GM23338 (cell line): ENCODE measurements around the gene BCAS3. TPM values are rescaled to one million over a fixed set of nuclear protein-coding genes. Genes with fewer than 3 reads are reported as not detected.

Source experiments
- ATAC-seq: fragments of 200-7000 bp; cut with Tn5 transposase; 3 replicates; pipeline ENCODE4 v1.9.1; 2020
- DNase-seq: peaks from one replicate; pipeline ENCODE4 v3.0.0-alpha.2; 2015; ENCODE audit warnings: low spot score
- H2AFZ ChIP-seq: fragments of 200-600 bp; sonication (generic); 2 replicates; pipeline ENCODE4 v1.8.0; 2016; ENCODE audit warnings: antibody characterized with exemption, mild to moderate bottlenecking, moderate library complexity
- H3F3A ChIP-seq: fragments of 200-600 bp; sonication (generic); replicated peaks from 2 replicates; pipeline ENCODE4 v1.8.0; 2017; ENCODE audit warnings: antibody characterized with exemption, mixed run types, low read depth
- H3K27ac ChIP-seq: fragments of 200-600 bp; sonication (generic); 2 replicates; pipeline ENCODE4 v1.6.1; 2016; ENCODE audit warnings: low read depth
- H3K27me3 ChIP-seq: fragments of 200-600 bp; sonication (generic); 2 replicates; pipeline ENCODE4 v1.8.0; 2016; ENCODE audit warnings: mild to moderate bottlenecking, mixed run types, moderate library complexity; ENCODE audit not compliant: insufficient read depth
- H3K36me3 ChIP-seq: fragments of 200-600 bp; sonication (generic); 2 replicates; pipeline ENCODE4 v1.8.0; 2016; ENCODE audit warnings: mild to moderate bottlenecking; ENCODE audit not compliant: insufficient read depth
- H3K4me1 ChIP-seq: fragments of 200-600 bp; sonication (generic); 2 replicates; pipeline ENCODE4 v1.8.0; 2016; ENCODE audit warnings: mild to moderate bottlenecking, moderate library complexity; ENCODE audit not compliant: insufficient read depth
- H3K4me2 ChIP-seq: fragments of 200-600 bp; sonication (generic); 2 replicates; pipeline ENCODE4 v1.7.1; 2017; ENCODE audit warnings: mixed run types
- H3K4me3 ChIP-seq: fragments of 200-600 bp; sonication (generic); 2 replicates; pipeline ENCODE4 v1.6.1; 2016; ENCODE audit warnings: mixed run types
- H3K79me2 ChIP-seq: fragments of 200-600 bp; sonication (generic); replicated peaks from 2 replicates; pipeline ENCODE4 v1.8.0; 2017; ENCODE audit warnings: mild to moderate bottlenecking; ENCODE audit not compliant: insufficient read depth
- H3K9me2 ChIP-seq: fragments of 200-600 bp; sonication (generic); 2 replicates; pipeline ENCODE4 v1.8.0; 2017; ENCODE audit not compliant: insufficient read depth
- H4K20me1 ChIP-seq: fragments of 200-600 bp; sonication (generic); replicated peaks from 2 replicates; pipeline ENCODE4 v1.8.0; 2017; ENCODE audit warnings: mild to moderate bottlenecking; ENCODE audit not compliant: insufficient read depth
- H3K27ac Mint-ChIP-seq: 2 replicates; pipeline ENCODE4 v1.8.0; 2020; ENCODE audit warnings: inconsistent platforms, mild to moderate bottlenecking, moderate library complexity, mixed read lengths
- H3K27me3 Mint-ChIP-seq: 3 replicates; pipeline ENCODE4 v1.8.0; 2022; ENCODE audit warnings: low read depth, mild to moderate bottlenecking, moderate library complexity, mixed read lengths, inconsistent platforms; ENCODE audit not compliant: insufficient read depth, poor library complexity
- H3K36me3 Mint-ChIP-seq: 3 replicates; pipeline ENCODE4 v1.8.0; 2021; ENCODE audit warnings: low read depth, mild to moderate bottlenecking, inconsistent platforms, moderate library complexity, mixed read lengths
- H3K4me1 Mint-ChIP-seq: 3 replicates; pipeline ENCODE4 v1.8.0; 2020; ENCODE audit warnings: mild to moderate bottlenecking, inconsistent platforms, mixed read lengths
- H3K4me3 Mint-ChIP-seq: 3 replicates; pipeline ENCODE4 v1.8.0; 2021; ENCODE audit warnings: moderate library complexity, mild to moderate bottlenecking, inconsistent platforms, mixed read lengths
- H3K9me3 Mint-ChIP-seq: 3 replicates; pipeline ENCODE4 v1.8.0; 2020; ENCODE audit warnings: moderate library complexity, mild to moderate bottlenecking, inconsistent platforms, mixed read lengths
- CREB1 ChIP-seq: fragments of 250-450 bp; sonication (Bioruptor Pico); IDR thresholded peaks from 2 replicates; pipeline ENCODE4 v1.5.0; 2020; ENCODE audit warnings: low read depth, mild to moderate bottlenecking, moderate library complexity
- EZH2 ChIP-seq: fragments of 200-600 bp; sonication (generic); IDR thresholded peaks from one replicate; pipeline ENCODE4 v1.8.0; 2017; ENCODE audit warnings: antibody characterized with exemption, mild to moderate bottlenecking, low read depth; ENCODE audit not compliant: unreplicated experiment
- EZH2phosphoT487 ChIP-seq: fragments of 200-600 bp; sonication (generic); IDR thresholded peaks from one replicate; pipeline ENCODE4 v1.8.1; 2018; ENCODE audit warnings: antibody characterized with exemption; ENCODE audit not compliant: unreplicated experiment
- JUNB ChIP-seq: IDR thresholded peaks from one replicate; pipeline ENCODE4 v1.6.1; 2016; ENCODE audit warnings: antibody characterized with exemption; ENCODE audit not compliant: unreplicated experiment
- NANOG ChIP-seq: IDR thresholded peaks from 2 replicates; pipeline ENCODE4 v1.6.1; 2016; ENCODE audit warnings: antibody characterized with exemption, borderline replicate concordance
- POLR2AphosphoS5 ChIP-seq: IDR thresholded peaks from 2 replicates; pipeline ENCODE4 v1.6.1; 2016; ENCODE audit warnings: antibody characterized with exemption, low read depth
- REST ChIP-seq: IDR thresholded peaks from one replicate; pipeline ENCODE4 v1.6.1; 2018; ENCODE audit warnings: antibody characterized with exemption; ENCODE audit not compliant: unreplicated experiment
- STAT1 ChIP-seq: IDR thresholded peaks from one replicate; pipeline ENCODE4 v1.6.1; 2016; ENCODE audit warnings: antibody characterized with exemption; ENCODE audit not compliant: unreplicated experiment
- ZNF114 ChIP-seq: fragments of 250-450 bp; sonication (Bioruptor Pico); IDR thresholded peaks from 2 replicates; pipeline ENCODE4 v1.5.0; 2020; ENCODE audit warnings: mild to moderate bottlenecking, moderate library complexity
- ZNF331 ChIP-seq: fragments of 250-450 bp; sonication (Bioruptor Pico); IDR thresholded peaks from 2 replicates; pipeline ENCODE4 v1.5.0; 2020; ENCODE audit warnings: low read depth, mild to moderate bottlenecking, moderate library complexity
- ZNF462 ChIP-seq: fragments of 250-450 bp; sonication (Bioruptor Pico); IDR thresholded peaks from 2 replicates; pipeline ENCODE4 v1.5.0; 2020; ENCODE audit warnings: mild to moderate bottlenecking, moderate library complexity
- polyA plus RNA-seq: library from polyadenylated mRNA; unstranded; fragments of >200 nt; fragmentation: Nextera tagmentation; extraction: Ambion mirVana; gene quantifications from 2 replicates; pipeline ENCODE4 v1.2.1, GENCODE V29; 2016
- total RNA-seq: library from RNA; depleted of rRNA; stranded (reverse); fragments of >200 nt; shearing (Covaris generic); gene quantifications from 2 replicates; pipeline ENCODE4 v1.2.3, GENCODE V29; 2014
- TF ChIP-seq, protein P1 (sequence below), 2 experiments: fragments of 200-600 bp in 1 of 2; sonication (generic) in 1 of 2; conservative IDR thresholded peaks; 2 replicates each; pipeline versions ENCODE4 v1.5.1 to v1.6.1; 2016 to 2017; ENCODE audit warnings: antibody characterized with exemption in 2 of 2, low read depth in 2 of 2, mild to moderate bottlenecking in 2 of 2, moderate library complexity in 1 of 2

The BCAS3 gene
- total and polyA plus RNA-seq, 2 experiments from 2014 or later = 8.2 to 28.0 TPM

GRCh38 chr17:61175298-61176142 is 497.9 kb downstream of the BCAS3 start:
- H3K9me2 ChIP-seq = no peaks in the 10 kb centered on the region
- H3K36me3 ChIP-seq = no peaks in the 10 kb centered on the region
- H3F3A ChIP-seq = no peaks in the 10 kb centered on the region
- no peak overlapping the region for H3K4me3 ChIP-seq
- no peaks in the 10 kb centered on the region for H3K27me3 Mint-ChIP-seq
- TF ChIP-seq CREB1 (CRISPR knock-in tag) (no peak), JUNB (no peak), STAT1 (no peak), EZH2 (no peak), ZNF331 (CRISPR knock-in tag) (no peak), NANOG (no peak), ZNF462 (CRISPR knock-in tag) (no peak), REST (no peak), POLR2AphosphoS5 (no peak), EZH2phosphoT487 (no peak), ZNF114 (CRISPR knock-in tag) (no peak)
- TF ChIP-seq, protein P1, sequence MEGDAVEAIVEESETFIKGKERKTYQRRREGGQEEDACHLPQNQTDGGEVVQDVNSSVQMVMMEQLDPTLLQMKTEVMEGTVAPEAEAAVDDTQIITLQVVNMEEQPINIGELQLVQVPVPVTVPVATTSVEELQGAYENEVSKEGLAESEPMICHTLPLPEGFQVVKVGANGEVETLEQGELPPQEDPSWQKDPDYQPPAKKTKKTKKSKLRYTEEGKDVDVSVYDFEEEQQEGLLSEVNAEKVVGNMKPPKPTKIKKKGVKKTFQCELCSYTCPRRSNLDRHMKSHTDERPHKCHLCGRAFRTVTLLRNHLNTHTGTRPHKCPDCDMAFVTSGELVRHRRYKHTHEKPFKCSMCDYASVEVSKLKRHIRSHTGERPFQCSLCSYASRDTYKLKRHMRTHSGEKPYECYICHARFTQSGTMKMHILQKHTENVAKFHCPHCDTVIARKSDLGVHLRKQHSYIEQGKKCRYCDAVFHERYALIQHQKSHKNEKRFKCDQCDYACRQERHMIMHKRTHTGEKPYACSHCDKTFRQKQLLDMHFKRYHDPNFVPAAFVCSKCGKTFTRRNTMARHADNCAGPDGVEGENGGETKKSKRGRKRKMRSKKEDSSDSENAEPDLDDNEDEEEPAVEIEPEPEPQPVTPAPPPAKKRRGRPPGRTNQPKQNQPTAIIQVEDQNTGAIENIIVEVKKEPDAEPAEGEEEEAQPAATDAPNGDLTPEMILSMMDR (conservative IDR thresholded peaks at IDR 0.05; ENCODE audit: low read depth in 2 of 2) = no peak
- peaks cover 8% of the 10 kb centered on the region; the same call in 2 of the 3 replicates for H3K4me1 Mint-ChIP-seq
- no peaks in the 10 kb centered on the region for H4K20me1 ChIP-seq
- H3K4me2 ChIP-seq = no peak overlapping the region
- ATAC-seq (no peak), DNase-seq (no peak)
- no peak overlapping the region for H3K27ac Mint-ChIP-seq
- no peaks in the 10 kb centered on the region for H3K36me3 Mint-ChIP-seq
- no peaks in the 10 kb centered on the region for H3K9me3 Mint-ChIP-seq
- H3K27ac ChIP-seq = no peak overlapping the region
- H2AFZ ChIP-seq = no peak overlapping the region
- no peaks in the 10 kb centered on the region for H3K79me2 ChIP-seq
- H3K4me3 Mint-ChIP-seq = no peak overlapping the region
- H3K4me1 ChIP-seq = no peaks in the 10 kb centered on the region
- no peaks in the 10 kb centered on the region for H3K27me3 ChIP-seq
